Thyroid gland (tissue), 4 donors: ENCODE data around the gene PTPRN2. TPM values are rescaled to one million over a fixed set of nuclear protein-coding genes. Genes with fewer than 3 reads are reported as not detected.

ENCODE experiments used
- DNase-seq, 2 donors: peaks; one replicate each; pipeline ENCODE4 v3.0.0-alpha.2; 2019
- H3K27ac ChIP-seq, 3 donors: fragments of 200-600 bp; sonication (generic); 1 replicate in 2 of 3; 2 replicates in 1 of 3; pipeline ENCODE4 v1.5.1; 2016 to 2019; ENCODE audit warnings: mild to moderate bottlenecking in 1 of 3, moderate library complexity in 1 of 3
- H3K27me3 ChIP-seq: fragments of 200-600 bp; sonication (generic); one replicate; pipeline ENCODE4 v1.5.1; 2019
- H3K36me3 ChIP-seq, 2 donors: fragments of 200-600 bp; sonication (generic); one replicate each; pipeline ENCODE4 v1.5.1; 2016 to 2019
- H3K4me1 ChIP-seq, 2 donors: fragments of 200-600 bp; sonication (generic); one replicate each; pipeline ENCODE4 v1.5.1; 2017 to 2019
- H3K4me3 ChIP-seq, 3 donors: fragments of 200-600 bp; sonication (generic); replicated peaks in 1 of 3; 1 replicate in 2 of 3; 2 replicates in 1 of 3; pipeline ENCODE4 v1.5.1; 2016; ENCODE audit warnings: mild to moderate bottlenecking in 1 of 3
- H3K9me3 ChIP-seq: fragments of 200-600 bp; sonication (generic); one replicate; pipeline ENCODE4 v1.5.1; 2017
- CTCF ChIP-seq, 6 experiments: fragments of 200-600 bp in 3 of 6; fragments of 450-650 bp in 3 of 6; sonication (generic) in 3 of 6; IDR thresholded peaks; one replicate each; pipeline ENCODE4 v1.5.1; 2016 to 2019; ENCODE audit warnings: antibody characterized with exemption in 6 of 6, mild to moderate bottlenecking in 2 of 6, inconsistent platforms in 1 of 6, moderate library complexity in 1 of 6
- POLR2A ChIP-seq, 2 donors: fragments of 450-650 bp; IDR thresholded peaks; one replicate each; pipeline ENCODE4 v1.6.1; 2017; ENCODE audit warnings: antibody characterized with exemption in 2 of 2, mild to moderate bottlenecking in 2 of 2, moderate library complexity in 1 of 2
- WGBS, 2 donors: methylation state at CpG; one replicate each; pipeline ENCODE4 v1.1.5; 2017; 5-methylcytosine and 5-hydroxymethylcytosine counted together
- intact Hi-C: fragments of 100-400 bp; cut with DNase I; formaldehyde crosslinking; loops from one replicate; pipeline ENCODE4 v1.15.1; 2023
- total RNA-seq, 4 donors: library from RNA; depleted of rRNA; stranded (reverse); fragments of >200 nt; gene quantifications; one replicate each; pipeline ENCODE4 v1.2.3, GENCODE V29; 2016

Gene PTPRN2
- total RNA-seq, 4 donors from 2014 or later: 4.2 to 9.9 (median 7.7) TPM

GRCh38 chr7:157992511-157993160 lies 595.0 kb downstream of the PTPRN2 start:
- Histone ChIP-seq H3K27me3 (no peaks in the 10 kb centered on the region), H3K9me3 (no peaks in the 10 kb centered on the region), H3K4me1 (no peaks in the 10 kb centered on the region), H3K27ac (no peak overlapping the region), H3K36me3 (no peaks in the 10 kb centered on the region), H3K4me3 (no peak overlapping the region)
- 86 to 93% methylated on average over 17 of the region's 17 CpGs for WGBS, 2 donors
- TF ChIP-seq POLR2A (IDR thresholded peaks at IDR 0.05): no peak
- TF ChIP-seq CTCF (IDR thresholded peaks at IDR 0.05): no peak
- no peak for DNase-seq
- intact Hi-C loops: no loop called here

DNA sequence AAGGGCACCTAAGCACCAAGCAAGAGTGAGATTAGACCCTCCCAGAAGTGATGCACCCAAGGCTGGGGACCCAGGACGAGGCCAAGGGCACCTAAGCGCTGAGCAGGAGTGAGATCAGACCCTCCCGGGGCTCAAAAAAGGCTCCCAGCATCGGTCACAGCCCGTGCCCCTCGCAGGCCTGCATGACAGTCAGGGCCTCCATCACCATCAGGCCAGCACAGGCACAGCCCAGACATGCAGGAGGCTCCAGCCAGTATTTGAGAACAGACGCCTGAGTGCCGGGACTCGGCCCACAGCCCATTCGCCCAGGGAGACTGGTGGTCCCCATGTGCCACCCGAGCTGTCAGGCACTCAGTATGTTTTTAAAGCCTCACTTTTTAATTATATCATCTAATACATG lies 595.9 kb downstream of the PTPRN2 start:
- Histone ChIP-seq H3K9me3 (no peaks in the 10 kb centered on the region), H3K27me3 (no peaks in the 10 kb centered on the region), H3K27ac (no peak overlapping the region), H3K36me3 (no peaks in the 10 kb centered on the region), H3K4me3 (no peak overlapping the region), H3K4me1 (no peaks in the 10 kb centered on the region)
- intact Hi-C loops: no loop called here
- TF ChIP-seq POLR2A (IDR thresholded peaks at IDR 0.05) (no peak), CTCF (IDR thresholded peaks at IDR 0.05) (no peak)
- no peak for DNase-seq
- 87 to 90% methylated on average over 9 to 10 of the region's 11 CpGs for WGBS, 2 donors

GRCh38 chr7:157991351-157991750 lies 596.3 kb downstream of the PTPRN2 start:
- Histone ChIP-seq H3K27me3 (no peaks in the 10 kb centered on the region), H3K36me3 (no peaks in the 10 kb centered on the region), H3K9me3 (no peaks in the 10 kb centered on the region), H3K27ac (no peak overlapping the region), H3K4me1 (no peaks in the 10 kb centered on the region), H3K4me3 (no peak overlapping the region)
- DNase-seq: no peak
- 54 to 57% methylated on average over 8 to 9 of the region's 9 CpGs for WGBS, 2 donors
- TF ChIP-seq POLR2A (IDR thresholded peaks at IDR 0.05): no peak
- TF ChIP-seq CTCF (IDR thresholded peaks at IDR 0.05): no peak
- intact Hi-C loops: no loop called here

DNA sequence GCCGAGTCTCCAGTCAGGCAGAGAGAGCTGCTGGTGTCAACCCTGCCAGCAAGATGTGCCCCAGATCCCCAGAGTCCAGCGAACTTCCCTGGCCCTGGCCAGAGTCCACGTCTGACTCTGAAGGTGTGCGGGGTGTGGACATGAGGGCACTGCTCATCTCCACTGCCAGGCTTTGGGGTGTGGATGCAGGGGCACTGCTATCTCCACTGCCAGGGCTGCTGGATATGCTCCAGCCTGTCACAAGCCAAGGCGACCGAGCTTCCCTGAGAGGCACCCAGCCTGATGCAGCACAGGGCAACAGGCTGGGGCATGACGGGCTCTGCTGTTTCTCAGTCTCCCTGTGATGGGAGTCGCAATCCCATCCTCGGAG lies 596.8 kb downstream of the PTPRN2 start:
- TF ChIP-seq POLR2A (IDR thresholded peaks at IDR 0.05) (no peak), CTCF (IDR thresholded peaks at IDR 0.05) (no peak)
- intact Hi-C loops: no loop called here
- no peaks in the 10 kb centered on the region for H3K9me3 ChIP-seq
- 53 to 62% methylated on average over 5 to 9 of the region's 9 CpGs for WGBS, 2 donors
- H3K36me3 ChIP-seq: no peaks in the 10 kb centered on the region
- H3K4me1 ChIP-seq: no peaks in the 10 kb centered on the region
- H3K27ac ChIP-seq: no peak overlapping the region
- H3K27me3 ChIP-seq: no peaks in the 10 kb centered on the region
- no peak overlapping the region for H3K4me3 ChIP-seq
- no peak for DNase-seq

DNA sequence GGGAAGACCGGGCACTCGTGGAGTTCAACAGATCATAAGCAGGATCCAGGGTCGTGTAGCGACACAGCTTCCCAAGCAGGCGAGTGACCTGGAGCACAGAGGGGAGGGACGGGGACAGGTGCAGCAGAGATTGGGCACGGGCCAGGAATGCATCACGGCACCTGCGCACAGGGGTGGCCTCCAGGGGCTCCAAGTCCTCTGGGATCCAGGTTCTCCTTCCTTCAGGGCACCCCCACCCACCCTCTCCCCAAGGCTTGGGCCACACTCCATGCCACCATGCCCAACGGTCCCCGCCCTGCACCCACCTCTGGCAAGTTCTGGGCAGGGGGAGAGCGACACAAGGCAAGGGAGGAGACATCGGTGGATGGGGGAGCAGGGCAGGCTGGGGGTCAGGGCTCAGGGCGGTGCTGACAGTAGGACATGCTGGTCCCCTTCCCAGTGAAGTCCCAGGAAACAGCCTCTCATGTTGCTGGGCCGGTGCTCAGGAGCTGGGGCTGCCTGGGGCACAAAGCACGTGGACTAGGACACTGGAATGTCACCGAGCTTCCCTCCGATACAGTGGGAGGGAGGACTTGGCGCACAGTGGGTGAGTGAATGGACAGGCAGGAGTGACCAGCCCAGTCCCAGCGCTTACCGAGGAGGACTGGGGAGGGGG lies 597.3 kb downstream of the PTPRN2 start:
- Histone ChIP-seq H3K4me1 (no peaks in the 10 kb centered on the region), H3K27ac (no peak overlapping the region), H3K4me3 (no peak overlapping the region), H3K27me3 (no peaks in the 10 kb centered on the region), H3K9me3 (no peaks in the 10 kb centered on the region), H3K36me3 (no peaks in the 10 kb centered on the region)
- TF ChIP-seq POLR2A (IDR thresholded peaks at IDR 0.05) (no peak), CTCF (IDR thresholded peaks at IDR 0.05) (no peak)
- DNase-seq: no peak
- WGBS, 2 donors: 62 to 69% methylated on average over 17 to 19 of the region's 21 CpGs
- intact Hi-C loops: no loop called here
